HG03175 (cell line): ENCODE measurements around the gene SLC6A6.
A peak's percentile ranks its signal among the peaks of the same experiment; 100 is the strongest.

ENCODE experiments used
- ATAC-seq: cut with Tn5 transposase; IDR thresholded peaks from one replicate; pipeline ENCODE4 v1.9.1; 2021; ENCODE audit warnings: mild to moderate bottlenecking, moderate library complexity; ENCODE audit not compliant: unreplicated experiment

SLC6A6 gene

DNA sequence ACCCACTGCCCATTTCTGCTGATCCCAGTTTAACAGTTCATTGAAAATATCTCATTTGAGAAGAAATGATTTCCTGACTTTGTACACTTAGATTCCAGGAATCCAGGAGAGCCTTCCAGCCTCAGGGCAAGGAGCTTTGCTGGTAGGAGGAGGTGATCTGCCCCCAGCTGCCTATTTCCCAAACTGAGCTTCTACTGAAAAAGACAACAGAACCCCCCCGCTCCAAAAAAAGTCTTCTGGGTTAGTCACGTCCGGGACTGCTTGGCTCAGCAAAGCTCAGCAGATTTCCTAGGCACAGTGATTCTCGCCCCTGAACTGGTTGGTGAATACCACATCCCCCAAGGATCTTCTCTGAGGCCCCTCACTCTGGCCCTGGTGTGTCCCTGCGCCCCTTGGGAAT is 13.1 kb downstream of the SLC6A6 start:
- no peak for ATAC-seq

DNA sequence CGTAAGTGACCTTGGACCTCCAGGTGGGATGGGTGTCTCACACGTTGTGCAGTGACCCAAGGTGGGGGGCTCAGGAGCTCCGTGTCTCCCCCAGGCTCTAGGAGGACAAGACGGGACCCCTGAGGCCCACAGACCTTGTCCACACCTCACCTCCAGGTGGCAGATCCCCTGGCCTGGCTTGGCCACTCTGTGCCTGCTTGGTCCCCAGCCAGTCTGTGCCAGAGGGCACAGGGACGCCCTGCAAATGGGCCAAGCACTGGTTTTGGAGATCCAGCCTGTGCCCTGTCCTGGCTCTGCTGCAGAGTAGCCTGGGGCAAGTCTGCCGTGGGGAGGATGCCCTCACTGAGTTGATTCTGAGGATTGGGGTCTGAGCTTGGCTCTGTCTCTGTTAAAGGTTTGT is 14.0 kb downstream of the SLC6A6 start:
- ATAC-seq, result no peak

DNA sequence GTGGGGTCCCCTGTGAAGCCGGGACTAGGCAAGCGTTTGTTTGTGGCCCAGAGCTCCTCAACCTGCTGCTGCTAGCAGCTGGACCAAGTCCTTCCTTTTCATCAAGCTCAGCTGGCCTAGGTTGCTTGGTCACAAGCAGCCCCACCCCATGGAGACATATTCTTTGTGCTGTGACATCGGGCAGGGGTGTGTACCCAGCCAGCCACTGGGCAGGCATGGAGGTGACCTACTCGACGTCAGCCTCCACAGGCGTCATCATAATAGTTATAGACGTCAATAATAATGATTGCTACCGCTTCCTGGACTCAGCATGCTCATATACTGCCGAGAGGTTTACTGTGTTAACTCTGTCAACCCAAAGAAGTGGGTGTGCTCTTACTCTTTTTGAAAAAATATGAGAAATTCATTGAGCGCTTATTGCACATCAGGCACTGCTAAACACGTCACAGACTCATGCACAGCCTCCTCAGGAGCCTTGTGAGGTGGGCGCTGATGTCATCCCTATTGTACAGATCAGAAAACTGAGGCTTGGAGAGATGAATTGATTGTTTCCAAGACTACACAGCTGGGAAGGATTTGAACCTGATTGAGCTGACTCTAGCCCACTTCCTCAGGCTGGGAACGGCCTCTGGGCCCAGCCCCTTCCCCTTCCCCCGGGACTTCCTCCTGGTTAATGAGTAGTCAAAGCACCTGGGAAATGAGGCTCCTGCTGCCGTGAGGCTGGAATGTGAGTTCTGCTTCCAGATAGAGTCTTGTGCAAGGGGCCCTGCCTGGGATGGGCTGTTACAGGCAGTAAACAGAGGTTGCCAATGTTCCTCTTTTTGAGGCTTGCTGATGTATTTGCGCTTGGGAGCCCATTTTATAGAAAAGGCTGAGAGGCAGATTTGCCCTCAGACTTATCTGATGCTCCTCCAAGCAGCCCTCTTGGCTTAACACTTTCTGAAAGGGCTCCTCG is 16.2 kb downstream of the SLC6A6 start:
- ATAC-seq, result no peak

DNA sequence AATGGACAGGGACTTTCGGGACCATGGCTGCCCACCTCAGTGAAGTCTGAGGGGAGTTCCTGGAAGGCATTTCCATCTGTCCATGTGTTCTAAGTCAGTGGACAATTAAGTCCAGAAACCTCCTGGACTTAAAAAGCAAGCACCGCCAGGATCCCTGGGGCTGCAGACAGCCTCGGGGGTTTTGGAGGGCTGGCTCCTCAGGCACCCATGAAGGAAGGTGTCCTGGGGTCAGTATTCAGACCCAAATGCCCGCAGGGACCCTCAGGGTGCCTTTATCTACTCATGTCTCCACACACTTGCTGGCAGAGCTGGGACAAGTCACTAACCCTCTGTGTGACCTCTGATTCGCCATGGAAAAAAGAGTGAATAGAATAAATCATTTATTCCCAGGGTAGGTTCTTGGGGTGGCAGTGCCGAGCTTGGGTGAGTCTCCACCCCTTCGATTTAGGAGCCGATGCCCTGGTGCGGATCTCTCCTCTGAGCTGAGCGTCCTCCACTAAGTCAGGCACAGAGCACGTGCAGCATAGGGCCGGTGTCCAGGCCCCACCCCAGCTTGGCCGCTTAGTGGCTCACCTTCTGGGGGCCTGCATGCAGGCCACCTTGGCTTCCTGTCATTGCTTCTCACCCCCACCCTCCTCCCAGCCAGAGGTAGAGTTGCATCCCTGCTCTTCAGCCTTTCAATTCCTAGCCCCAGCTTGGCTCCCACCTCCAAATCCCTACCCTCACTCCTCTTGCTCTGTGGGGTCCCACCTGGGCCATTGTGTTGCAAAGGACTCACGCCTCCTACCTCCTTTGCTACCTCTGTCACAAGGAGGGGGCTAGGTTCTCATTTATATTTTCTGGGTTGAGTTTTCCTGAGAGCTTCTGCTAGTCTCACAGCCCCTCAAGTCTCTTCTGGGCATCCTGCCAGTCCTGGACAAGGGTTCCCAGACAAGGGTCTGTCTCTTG is 19.9 kb downstream of the SLC6A6 start:
- ATAC-seq, result no peak

DNA sequence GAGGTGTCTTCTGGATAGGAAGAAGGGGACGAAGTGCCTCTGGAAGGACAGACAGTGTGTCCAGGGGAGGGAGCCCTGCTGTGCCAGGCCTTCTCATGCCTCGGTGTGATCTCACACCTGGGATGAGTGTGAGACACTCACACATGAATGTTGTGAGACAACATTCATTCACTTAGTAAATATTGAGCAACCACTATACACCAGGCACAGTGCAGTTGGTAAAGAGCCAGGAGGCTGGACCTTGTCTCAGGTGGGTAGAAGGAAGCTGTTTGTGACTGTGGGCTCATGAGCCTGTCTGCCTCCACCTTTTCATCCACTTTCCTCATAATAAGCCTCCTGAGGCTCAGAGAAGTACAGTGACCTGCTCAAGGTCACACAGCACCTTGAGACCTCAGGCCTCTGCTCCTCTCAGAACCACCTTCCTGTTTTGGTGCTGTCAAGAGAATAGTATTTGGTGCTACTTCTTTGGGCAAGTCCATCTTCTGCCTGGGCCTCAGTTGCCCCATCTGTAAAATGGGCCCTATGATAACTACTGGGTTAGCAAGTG is 20.9 kb downstream of the SLC6A6 start:
- ATAC-seq, result no peak

DNA sequence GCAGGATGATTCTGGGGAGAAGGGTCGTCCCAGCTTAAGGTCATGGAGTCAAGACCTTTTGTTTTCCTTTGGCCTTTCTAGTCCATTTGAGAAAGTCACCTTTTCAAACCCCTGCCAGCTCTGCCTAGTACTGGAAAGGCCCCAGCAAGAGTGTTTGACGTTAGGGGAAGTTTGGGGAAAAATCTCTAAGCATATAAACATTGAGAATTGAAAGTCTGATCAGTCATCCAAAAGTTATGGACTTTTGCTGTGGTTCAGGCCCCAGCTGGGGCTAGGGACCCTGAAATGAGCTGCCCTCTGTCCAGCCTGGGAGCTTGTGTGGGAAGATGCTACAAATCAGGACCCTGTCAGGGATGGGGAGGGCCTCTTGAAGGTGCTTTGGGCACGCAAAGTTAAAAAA is 21.6 kb downstream of the SLC6A6 start:
- ATAC-seq, result no peak

DNA sequence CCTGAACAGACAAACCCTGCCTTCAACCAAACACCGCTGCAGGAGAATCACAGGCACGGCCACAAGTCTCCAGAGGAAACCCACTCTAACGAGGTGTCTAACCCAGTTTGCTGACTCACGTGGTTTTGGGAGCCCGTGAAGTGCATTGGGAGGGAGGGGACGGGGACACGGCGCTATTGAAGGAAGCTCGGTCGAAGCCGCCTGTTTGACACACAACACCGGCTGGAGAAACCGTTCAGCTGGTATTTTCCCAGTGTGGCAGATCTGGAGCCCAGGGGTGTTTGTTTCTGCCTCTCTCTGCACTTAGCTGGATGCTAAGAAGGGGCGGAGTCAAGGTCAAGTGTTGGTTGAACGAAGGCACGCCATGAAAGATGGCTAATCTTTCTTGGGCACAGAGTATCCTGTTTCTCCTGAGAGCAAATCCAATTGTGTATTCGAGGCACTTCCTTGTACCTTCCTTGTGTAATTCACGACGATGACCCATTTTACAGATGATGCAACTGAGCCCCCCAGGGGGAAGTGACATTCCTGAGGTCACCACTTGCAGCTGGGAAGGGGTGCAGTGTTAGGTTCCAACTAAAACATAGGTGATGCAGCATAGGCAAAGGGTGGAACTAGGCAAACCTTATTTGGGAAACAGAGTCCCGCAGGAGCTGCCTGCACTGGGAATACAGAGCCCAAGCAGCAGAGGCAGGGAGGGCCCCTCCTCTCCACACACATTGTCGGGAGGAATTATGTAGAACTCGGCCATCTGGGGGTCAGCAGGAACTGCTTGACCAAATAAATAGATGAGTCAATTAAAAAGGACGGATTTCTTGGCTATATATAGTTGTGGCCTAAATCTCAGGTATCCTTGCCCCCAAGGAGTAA is 22.5 kb downstream of the SLC6A6 start:
- no peak for ATAC-seq

DNA sequence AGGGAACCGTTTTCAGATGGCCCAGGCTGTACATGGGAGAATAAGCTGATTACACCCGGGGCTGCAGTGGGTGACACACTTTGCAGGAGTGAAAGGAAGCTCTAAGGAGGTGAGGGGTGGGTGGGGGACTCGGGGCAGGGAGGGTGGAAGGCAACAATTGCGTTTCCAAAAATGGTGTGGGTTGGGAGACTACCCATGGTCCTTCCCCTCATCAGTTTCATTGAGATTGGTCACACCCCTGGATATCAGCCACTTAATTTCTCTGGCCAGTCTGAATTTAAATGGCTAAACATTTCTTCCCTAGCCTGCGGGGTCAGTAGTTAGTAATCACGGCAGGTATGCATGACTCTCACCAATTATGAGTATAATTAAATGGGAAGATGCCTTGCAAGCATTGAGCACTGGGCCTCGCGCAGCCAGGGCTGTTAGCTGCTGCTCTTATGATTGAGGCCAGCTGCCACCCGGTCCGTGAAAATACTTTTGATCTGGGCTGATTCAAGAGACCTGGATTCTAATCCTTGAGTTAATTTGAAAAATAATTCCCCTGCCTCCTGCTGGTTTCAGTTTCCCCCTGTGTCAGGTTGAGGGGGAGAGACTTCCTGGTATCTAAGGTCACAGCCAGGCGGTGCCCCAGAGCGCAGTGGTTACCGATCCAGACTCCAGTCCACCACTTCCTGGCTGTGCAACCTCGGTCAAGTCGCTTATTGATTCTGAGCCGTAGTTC is 23.3 kb downstream of the SLC6A6 start:
- peak; percentile 65 for ATAC-seq

DNA sequence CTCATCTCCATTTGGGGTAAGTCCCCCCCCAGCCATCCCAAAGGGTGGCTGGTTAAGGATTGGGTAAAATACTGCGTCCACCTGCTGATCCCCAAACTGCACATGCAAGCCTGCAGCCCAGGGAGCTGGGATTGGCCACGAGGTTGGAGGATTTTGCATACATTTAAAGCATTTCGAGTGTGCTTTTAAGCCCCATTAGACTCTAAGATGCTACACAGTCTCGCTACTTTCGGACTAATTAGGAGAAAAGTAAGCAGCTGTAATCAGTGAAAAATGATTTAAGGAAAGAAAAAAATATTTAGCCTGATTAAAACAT is 23.9 kb downstream of the SLC6A6 start:
- no peak for ATAC-seq

DNA sequence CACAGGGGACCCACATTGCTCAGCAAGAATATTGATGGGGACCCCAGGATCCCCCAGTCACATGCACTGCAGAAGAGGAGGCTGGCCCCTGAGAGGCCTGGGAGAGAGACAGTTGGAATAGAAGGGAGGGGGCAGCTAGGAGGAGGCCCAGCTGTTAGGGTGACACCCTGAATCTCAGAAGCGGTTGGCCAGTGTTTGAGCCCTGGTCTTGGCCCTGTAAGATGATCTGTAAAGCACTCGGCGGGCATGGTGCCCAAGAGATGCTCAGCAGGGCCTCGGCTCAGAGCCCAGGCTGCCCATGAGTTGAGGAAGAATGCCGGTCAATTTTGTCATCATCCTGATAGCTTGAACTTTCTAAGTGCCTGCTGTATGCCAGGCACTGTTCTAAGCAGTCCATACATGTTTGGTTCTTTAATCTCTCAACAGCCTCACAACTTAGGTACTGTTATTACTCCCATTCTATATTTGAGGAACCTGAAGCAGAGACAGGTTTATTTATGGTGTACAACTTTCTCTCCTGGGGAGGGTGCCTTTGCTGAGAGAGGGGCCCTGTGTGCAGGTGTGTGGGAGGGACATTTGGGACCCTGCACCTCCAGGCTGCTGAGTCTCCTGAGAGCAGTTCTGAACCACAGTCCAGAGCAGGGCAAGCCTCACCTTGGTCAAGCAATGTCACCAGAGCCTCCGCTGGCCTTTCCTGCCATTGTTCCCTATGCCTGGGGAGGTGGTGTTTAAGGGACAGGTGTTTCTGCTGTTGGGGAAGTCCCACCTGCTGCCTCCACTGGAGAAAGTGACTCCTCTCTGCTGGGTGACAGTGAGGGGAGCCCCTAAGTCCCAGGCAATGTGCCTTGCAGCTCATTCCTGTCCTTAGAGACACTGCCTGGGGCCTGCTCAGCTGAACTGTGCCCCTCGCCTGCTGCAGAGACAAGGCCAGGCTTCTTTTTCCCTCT is 26.0 kb downstream of the SLC6A6 start:
- ATAC-seq, result no peak

DNA sequence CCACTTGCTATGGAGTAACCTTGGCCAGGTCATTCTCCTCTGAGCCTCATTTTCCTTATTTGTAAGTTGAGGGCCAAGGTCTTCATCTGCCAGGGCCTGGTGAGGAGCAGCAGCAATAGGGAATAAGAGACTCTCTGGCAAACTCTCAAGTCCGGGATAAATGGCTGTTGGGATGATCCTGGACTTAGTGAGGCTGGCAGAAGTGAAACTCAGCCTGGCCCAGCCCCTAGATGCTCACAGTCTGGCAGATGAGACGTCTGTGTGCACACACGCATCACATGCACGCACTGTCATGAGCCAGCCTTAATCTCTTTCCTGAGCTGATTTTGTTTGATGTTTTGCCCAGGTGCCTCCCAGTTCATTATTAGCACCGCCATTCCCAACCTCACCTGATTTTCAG is 26.8 kb downstream of the SLC6A6 start:
- ATAC-seq, result no peak

DNA sequence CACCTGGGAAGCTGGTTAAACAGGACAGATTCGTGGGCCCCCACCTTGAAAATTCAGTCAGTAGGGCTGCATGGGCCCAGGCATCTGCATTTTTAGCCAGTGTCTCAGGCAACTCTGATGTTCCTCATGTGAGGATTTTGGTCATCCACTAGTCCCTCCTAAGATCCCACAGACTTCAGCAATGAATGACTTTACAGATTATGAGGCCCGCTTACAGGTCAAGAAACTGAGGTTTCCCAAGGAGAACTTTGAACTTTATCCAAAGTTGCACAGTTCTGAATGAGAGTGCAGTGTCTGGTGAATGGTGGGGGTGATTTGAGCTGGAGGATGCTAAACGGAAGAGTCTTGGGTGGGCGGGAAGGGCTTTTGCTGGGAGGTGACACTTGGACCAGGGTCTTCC is 27.2 kb downstream of the SLC6A6 start:
- no peak for ATAC-seq

DNA sequence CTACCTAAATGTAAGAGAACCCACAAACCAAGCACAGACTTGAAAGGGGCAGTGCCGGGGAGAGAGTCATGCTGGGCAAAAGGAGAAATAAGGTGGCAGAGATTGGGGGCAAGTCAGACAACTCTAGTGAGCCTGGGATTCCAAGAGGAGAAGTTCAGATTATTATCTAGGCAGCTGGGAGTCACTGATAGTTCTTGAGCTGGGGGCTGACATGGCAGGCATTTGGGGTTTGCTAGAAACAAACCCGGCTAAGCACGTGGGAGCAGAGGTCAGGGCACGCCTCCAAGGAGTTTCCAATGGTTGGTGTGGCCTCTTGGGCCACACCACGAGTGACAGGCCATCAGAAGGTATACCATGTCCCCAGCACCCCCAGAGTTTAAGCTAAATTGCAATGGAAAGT is 27.6 kb downstream of the SLC6A6 start:
- no peak for ATAC-seq

DNA sequence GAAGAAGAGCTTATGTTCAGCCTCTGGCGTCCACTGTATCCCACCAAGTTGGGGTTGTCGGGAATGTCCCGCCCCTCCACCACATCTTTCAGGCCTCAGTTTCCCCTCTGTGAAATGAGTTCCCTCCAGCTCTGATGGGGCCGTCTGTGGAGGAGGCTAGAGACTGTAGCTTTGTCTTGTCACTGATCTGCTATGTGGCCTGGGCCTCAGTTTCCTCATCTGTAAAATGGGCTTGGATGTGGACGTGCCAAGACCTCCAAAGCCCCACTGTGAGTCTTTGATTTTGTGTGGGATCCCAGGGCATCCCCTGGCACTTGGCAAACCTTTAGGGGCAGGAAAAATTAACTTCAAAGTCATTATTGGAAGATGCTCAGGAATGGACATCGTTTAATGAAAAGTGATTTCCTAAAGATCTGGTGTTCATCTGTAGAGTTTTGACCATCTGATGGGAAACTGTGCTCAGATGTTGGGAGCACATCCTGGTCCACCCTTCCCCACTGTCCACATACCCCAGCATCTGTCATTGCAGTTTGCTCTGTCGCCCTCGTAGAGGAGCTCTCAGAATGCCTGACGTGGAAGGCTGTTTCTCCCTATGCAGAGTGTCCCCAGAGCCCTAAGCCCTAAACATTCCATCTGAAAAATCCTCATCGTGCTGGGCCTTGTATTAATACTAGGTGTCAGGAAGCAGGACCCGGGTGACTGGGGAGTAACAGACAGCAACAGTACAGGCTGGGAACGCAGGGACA is 28.5 kb downstream of the SLC6A6 start:
- no peak for ATAC-seq

DNA sequence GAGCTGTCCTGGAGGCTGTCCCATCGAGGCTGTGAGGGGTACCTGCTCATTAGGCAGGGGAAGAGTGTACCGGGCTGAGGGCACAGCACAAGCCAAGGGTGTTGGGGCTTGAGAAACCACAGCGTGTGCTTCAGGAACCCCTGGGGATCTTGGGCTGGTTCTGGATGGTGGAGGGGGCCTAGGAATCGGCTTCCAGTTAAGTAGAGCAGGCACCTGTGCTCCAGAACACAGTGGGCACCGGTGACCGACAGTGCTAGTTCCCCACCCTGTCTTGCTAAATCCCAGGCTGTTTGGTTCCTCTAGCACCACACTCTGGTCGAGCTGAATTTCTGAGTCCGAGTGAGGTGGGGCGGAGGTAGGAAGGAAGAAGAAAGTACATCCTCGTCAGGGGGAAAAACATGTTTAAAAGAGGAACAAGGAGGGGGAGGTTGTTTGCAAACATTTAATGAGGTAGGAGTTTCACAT is 29.1 kb downstream of the SLC6A6 start:
- peak; percentile 27 for ATAC-seq

DNA sequence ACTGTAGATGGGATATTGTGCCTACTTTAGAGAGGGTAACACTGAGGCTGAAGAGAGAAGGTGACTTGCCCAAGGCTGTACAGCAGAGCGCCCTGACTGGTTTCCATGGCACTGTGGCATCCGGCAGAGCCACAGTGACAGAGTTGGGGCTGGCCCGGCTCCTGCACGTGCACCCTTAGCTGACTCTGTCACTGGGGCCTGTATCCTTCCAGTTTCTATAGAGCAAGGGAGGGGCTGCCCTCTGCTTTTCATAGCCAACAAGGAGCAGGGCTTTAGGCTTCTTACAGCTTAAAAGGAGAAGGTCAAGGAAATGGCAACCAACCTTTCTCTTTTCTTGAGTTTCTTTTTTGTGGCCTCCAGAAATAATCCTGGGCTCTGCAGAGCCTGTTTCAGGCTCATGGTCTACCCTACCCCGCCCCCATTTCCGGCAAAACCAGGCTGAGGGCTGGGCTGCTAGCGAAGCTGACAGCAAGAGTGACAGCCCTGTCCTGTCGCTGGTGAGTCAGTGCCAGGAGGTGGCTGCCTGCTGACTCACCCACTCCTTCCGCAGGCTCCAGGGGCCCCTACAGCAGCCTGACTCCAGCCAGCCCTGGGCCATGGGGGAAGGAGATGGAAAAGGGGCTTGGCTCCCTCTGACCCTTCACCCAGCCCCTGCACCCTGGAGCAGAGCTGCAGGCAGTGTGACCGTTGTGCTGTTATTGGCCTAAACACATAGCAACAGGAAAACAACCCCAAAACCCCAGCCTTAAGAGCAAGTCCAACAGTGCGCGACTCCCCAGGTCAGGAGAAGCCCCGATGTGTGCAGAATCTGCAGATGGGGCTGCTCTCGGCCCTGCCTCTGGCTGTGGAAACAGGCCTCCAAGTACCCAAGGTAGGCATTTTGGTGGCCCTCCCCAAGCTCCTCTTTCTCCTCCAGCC is 29.8 kb downstream of the SLC6A6 start:
- peak; percentile 83 for ATAC-seq

DNA sequence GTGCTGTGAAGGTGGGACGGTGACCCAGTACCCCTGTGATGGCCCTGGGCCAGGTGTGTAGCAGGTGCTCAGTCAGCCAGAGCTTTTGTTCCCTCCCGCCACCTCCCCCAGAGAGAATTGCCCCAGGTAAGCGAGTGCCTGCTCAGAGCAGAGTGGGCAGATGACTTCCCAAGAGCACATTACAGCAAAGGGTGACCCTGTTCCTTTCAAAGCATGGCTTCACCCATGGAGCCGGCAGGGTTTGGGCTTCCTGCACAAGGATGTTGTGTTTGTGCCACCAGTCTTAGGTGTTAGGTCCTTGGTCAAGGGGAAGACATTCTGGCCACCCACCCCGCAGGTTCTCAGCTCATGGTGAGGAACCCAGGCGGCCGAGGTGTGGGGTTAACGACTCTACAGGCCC is 30.7 kb downstream of the SLC6A6 start:
- ATAC-seq, result no peak
